HepG2 (cell line): Measurements from ENCODE around the gene AKT2. TPM values are rescaled to one million over a fixed set of nuclear protein-coding genes. Genes with fewer than 3 reads are reported as not detected.

Experiments used
- CHD2 ChIP-seq: IDR thresholded peaks from 2 replicates; pipeline ENCODE4 v1.6.1; 2011; ENCODE audit warnings: low read depth, low read length, improper control_type of control experiment
- DNMT3B ChIP-seq: conservative IDR thresholded peaks from 2 replicates; pipeline ENCODE4 v1.6.1; 2016; ENCODE audit warnings: missing biosample characterization, control low read depth
- HES4 ChIP-seq: sonication (generic); formaldehyde crosslinking; IDR thresholded peaks from 2 replicates; pipeline ENCODE4 v1.9.0; 2021; ENCODE audit warnings: mild to moderate bottlenecking, missing genetic modification reagents, borderline replicate concordance
- KDM4B ChIP-seq: sonication (generic); formaldehyde crosslinking; IDR thresholded peaks from 2 replicates; pipeline ENCODE4 v1.4.0; 2020; ENCODE audit warnings: missing genetic modification reagents
- MTF1 ChIP-seq: sonication (generic); formaldehyde crosslinking; IDR thresholded peaks from 2 replicates; pipeline ENCODE4 v1.5.0; 2020; ENCODE audit warnings: missing genetic modification reagents
- NFE2L1 ChIP-seq: sonication (generic); formaldehyde crosslinking; IDR thresholded peaks from 2 replicates; pipeline ENCODE4 v1.4.0; 2020; ENCODE audit warnings: missing genetic modification reagents, mild to moderate bottlenecking, borderline replicate concordance
- SMC3 ChIP-seq: IDR thresholded peaks from 2 replicates; pipeline ENCODE4 v1.6.1; 2011; ENCODE audit warnings: low read length, improper control_type of control experiment
- TOPORS ChIP-seq: sonication (generic); formaldehyde crosslinking; IDR thresholded peaks from 2 replicates; pipeline ENCODE4 v1.8.0; 2023; ENCODE audit warnings: mild to moderate bottlenecking, missing genetic modification reagents
- ZNF138 ChIP-seq: sonication (generic); formaldehyde crosslinking; IDR thresholded peaks from 2 replicates; pipeline ENCODE4 v1.5.0; 2020; ENCODE audit warnings: mild to moderate bottlenecking, low read depth, missing genetic modification reagents
- ZNF337 ChIP-seq: sonication (generic); formaldehyde crosslinking; IDR thresholded peaks from 2 replicates; pipeline ENCODE4 v1.5.1; 2020; ENCODE audit warnings: missing genetic modification reagents, low read depth, mild to moderate bottlenecking, borderline replicate concordance
- ZNF432 ChIP-seq: sonication (generic); formaldehyde crosslinking; IDR thresholded peaks from 2 replicates; pipeline ENCODE4 v1.5.0; 2020; ENCODE audit warnings: missing genetic modification reagents, mild to moderate bottlenecking, borderline replicate concordance
- polyA plus RNA-seq, 8 experiments: library from polyadenylated mRNA; depleted of rRNA in 3 of 8; stranded (reverse) in 7 of 8; unstranded in 1 of 8; fragments of >200 nt; fragmentation: Illumina TruSeq in 4 of 8; extraction: Trizol in 4 of 8; gene quantifications; 2 replicates each; pipeline versions ENCODE4 v1.2.1 to v1.2.3, GENCODE V29; 2011 to 2016; ENCODE audit warnings: low read depth in 4 of 8, missing spikeins in 1 of 8, mixed read lengths in 1 of 8; ENCODE audit not compliant: insufficient read depth in 1 of 8
- total RNA-seq, 5 experiments: library from RNA; depleted of rRNA; stranded (reverse); fragments of >200 nt; fragmentation: Illumina TruSeq; extraction: Trizol; gene quantifications; 2 replicates each; pipeline ENCODE4 v1.2.3, GENCODE V29; 2016; ENCODE audit warnings: low read depth in 1 of 5
- TF ChIP-seq, protein P1 (sequence below): sonication (generic); formaldehyde crosslinking; IDR thresholded peaks from 2 replicates; pipeline ENCODE4 v1.8.1; 2023; ENCODE audit warnings: mild to moderate bottlenecking, inconsistent platforms, moderate library complexity, missing genetic modification reagents, borderline replicate concordance
- TF ChIP-seq, protein P2 (sequence below): sonication (generic); formaldehyde crosslinking; IDR thresholded peaks from 2 replicates; pipeline ENCODE4 v1.5.0; 2020; ENCODE audit warnings: mild to moderate bottlenecking, missing genetic modification reagents
- TF ChIP-seq, protein P3 (sequence below): sonication (generic); formaldehyde crosslinking; IDR thresholded peaks from 2 replicates; pipeline ENCODE4 v1.5.1; 2020; ENCODE audit warnings: mild to moderate bottlenecking, missing genetic modification reagents
- TF ChIP-seq, protein P4 (sequence below): IDR thresholded peaks from 2 replicates; pipeline ENCODE4 v1.6.1; 2012; ENCODE audit warnings: low read length, improper control_type of control experiment
- TF ChIP-seq, protein P5 (sequence below): sonication (generic); formaldehyde crosslinking; IDR thresholded peaks from 2 replicates; pipeline ENCODE4 v1.5.0; 2020; ENCODE audit warnings: missing genetic modification reagents
- TF ChIP-seq, protein P6 (sequence below): sonication (generic); formaldehyde crosslinking; IDR thresholded peaks from 2 replicates; pipeline ENCODE4 v1.9.0; 2022; ENCODE audit warnings: low read depth, missing genetic modification reagents

AKT2 gene
- total and polyA plus RNA-seq, 2 of the 13 experiments (the other 11 are each of a cell fraction or from before 2014, with no cell fraction given) = 82.1 to 173 TPM

DNA sequence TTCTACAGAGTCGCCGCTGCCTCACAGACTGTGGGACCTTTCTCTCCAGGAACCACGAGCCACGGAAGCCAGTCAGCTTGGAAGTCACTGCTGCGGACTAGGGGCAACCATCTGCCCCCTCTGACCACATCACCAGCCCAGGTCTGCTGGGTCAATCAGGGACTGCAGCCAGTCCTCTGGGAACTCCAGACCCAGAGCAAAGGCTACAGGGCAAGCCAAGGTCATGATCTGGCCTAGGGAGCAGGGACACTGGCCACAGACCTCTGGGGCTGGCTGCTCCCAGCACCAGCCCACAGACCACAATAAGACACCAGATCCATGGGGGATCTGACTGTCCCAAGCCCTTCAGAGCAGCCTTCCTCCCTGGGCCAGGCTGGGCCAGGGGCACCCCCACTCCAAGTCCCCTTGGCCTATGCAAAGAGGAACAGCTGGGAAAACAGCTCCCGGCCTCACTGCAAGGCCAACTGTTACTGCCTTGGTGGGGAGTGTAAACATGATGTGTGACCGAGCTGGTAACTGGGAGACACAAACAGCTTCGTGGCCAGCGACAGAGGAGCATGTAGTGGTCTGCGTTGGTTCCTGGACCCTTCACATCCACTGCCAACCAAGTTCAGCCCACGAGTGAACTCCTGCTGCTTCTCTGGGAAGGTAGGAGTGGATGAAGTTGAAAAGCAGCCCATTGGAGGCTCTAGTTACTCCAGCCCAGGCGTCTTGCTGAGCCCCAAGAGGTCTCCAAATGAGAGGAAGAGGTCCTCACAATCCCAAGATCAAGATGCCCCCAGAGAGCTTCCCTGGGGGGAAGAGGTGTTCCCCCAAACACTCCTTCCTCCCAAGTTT, 1.5 kb downstream of the AKT2 start (continued):
- no peak for TF ChIP-seq ZNF138 (CRISPR knock-in tag)
- no peak for TF ChIP-seq DNMT3B (CRISPR knock-in tag)
- TF ChIP-seq, protein P1, sequence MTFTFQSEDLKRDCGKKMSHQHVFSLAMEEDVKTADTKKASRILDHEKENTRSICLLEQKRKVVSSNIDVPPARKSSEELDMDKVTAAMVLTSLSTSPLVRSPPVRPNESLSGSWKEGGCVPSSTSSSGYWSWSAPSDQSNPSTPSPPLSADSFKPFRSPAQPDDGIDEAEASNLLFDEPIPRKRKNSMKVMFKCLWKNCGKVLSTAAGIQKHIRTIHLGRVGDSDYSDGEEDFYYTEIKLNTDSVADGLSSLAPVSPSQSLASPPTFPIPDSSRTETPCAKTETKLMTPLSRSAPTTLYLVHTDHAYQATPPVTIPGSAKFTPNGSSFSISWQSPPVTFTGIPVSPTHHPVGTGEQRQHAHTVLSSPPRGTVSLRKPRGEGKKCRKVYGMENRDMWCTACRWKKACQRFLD (CRISPR knock-in tag) = no peak
- TF ChIP-seq TOPORS = no peak
- TF ChIP-seq, protein P2, sequence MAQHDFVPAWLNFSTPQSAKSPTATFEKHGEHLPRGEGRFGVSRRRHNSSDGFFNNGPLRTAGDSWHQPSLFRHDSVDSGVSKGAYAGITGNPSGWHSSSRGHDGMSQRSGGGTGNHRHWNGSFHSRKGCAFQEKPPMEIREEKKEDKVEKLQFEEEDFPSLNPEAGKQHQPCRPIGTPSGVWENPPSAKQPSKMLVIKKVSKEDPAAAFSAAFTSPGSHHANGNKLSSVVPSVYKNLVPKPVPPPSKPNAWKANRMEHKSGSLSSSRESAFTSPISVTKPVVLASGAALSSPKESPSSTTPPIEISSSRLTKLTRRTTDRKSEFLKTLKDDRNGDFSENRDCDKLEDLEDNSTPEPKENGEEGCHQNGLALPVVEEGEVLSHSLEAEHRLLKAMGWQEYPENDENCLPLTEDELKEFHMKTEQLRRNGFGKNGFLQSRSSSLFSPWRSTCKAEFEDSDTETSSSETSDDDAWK (CRISPR knock-in tag) = no peak
- TF ChIP-seq SMC3 = no peak
- TF ChIP-seq CHD2 = no peak
- TF ChIP-seq, protein P3, sequence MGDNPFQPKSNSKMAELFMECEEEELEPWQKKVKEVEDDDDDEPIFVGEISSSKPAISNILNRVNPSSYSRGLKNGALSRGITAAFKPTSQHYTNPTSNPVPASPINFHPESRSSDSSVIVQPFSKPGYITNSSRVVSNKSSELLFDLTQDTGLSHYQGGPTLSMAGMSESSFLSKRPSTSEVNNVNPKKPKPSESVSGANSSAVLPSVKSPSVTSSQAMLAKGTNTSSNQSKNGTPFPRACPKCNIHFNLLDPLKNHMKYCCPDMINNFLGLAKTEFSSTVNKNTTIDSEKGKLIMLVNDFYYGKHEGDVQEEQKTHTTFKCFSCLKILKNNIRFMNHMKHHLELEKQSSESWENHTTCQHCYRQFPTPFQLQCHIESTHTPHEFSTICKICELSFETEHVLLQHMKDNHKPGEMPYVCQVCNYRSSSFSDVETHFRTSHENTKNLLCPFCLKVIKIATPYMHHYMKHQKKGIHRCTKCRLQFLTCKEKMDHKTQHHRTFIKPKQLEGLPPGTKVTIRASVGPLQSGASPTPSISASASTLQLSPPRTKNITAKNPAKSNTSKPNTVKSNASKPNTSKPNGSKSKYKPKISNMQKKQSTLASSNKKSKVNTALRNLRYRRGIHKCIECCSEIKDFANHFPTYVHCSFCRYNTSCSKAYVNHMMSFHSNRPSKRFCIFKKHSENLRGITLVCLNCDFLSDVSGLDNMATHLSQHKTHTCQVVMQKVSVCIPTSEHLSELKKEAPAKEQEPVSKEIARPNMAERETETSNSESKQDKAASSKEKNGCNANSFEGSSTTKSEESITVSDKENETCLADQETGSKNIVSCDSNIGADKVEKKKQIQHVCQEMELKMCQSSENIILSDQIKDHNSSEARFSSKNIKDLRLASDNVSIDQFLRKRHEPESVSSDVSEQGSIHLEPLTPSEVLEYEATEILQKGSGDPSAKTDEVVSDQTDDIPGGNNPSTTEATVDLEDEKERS = no peak
- TF ChIP-seq, protein P4, sequence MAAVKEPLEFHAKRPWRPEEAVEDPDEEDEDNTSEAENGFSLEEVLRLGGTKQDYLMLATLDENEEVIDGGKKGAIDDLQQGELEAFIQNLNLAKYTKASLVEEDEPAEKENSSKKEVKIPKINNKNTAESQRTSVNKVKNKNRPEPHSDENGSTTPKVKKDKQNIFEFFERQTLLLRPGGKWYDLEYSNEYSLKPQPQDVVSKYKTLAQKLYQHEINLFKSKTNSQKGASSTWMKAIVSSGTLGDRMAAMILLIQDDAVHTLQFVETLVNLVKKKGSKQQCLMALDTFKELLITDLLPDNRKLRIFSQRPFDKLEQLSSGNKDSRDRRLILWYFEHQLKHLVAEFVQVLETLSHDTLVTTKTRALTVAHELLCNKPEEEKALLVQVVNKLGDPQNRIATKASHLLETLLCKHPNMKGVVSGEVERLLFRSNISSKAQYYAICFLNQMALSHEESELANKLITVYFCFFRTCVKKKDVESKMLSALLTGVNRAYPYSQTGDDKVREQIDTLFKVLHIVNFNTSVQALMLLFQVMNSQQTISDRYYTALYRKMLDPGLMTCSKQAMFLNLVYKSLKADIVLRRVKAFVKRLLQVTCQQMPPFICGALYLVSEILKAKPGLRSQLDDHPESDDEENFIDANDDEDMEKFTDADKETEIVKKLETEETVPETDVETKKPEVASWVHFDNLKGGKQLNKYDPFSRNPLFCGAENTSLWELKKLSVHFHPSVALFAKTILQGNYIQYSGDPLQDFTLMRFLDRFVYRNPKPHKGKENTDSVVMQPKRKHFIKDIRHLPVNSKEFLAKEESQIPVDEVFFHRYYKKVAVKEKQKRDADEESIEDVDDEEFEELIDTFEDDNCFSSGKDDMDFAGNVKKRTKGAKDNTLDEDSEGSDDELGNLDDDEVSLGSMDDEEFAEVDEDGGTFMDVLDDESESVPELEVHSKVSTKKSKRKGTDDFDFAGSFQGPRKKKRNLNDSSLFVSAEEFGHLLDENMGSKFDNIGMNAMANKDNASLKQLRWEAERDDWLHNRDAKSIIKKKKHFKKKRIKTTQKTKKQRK = no peak
- TF ChIP-seq, protein P5, sequence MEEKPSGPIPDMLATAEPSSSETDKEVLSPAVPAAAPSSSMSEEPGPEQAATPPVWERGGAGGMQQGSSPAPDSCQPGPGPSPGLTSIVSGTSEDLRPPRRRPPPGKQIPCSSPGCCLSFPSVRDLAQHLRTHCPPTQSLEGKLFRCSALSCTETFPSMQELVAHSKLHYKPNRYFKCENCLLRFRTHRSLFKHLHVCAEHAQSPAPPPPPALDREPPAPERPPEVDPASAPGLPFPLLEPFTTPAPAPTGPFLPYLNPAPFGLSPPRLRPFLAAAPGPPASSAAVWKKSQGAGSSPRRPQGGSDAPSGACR (CRISPR knock-in tag) = peak; percentile 77; the same call in 1 of the 2 replicates
- no peak for TF ChIP-seq MTF1 (CRISPR knock-in tag)
- TF ChIP-seq NFE2L1 = no peak
- no peak for TF ChIP-seq ZNF432 (CRISPR knock-in tag)
- no peak for TF ChIP-seq ZNF337 (CRISPR knock-in tag)
- 0 out of 2 replicates have a peak, but pooled peaks have one; percentile 46 for TF ChIP-seq KDM4B (CRISPR knock-in tag)
- TF ChIP-seq, protein P6, sequence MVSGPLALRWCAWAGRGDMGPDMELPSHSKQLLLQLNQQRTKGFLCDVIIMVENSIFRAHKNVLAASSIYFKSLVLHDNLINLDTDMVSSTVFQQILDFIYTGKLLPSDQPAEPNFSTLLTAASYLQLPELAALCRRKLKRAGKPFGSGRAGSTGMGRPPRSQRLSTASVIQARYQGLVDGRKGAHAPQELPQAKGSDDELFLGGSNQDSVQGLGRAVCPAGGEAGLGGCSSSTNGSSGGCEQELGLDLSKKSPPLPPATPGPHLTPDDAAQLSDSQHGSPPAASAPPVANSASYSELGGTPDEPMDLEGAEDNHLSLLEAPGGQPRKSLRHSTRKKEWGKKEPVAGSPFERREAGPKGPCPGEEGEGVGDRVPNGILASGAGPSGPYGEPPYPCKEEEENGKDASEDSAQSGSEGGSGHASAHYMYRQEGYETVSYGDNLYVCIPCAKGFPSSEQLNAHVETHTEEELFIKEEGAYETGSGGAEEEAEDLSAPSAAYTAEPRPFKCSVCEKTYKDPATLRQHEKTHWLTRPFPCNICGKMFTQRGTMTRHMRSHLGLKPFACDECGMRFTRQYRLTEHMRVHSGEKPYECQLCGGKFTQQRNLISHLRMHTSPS (CRISPR knock-in tag) = no peak
- no peak for TF ChIP-seq HES4 (CRISPR knock-in tag)
